ENCODE measurements around the gene CFAP54.

The CFAP54 gene

DNA sequence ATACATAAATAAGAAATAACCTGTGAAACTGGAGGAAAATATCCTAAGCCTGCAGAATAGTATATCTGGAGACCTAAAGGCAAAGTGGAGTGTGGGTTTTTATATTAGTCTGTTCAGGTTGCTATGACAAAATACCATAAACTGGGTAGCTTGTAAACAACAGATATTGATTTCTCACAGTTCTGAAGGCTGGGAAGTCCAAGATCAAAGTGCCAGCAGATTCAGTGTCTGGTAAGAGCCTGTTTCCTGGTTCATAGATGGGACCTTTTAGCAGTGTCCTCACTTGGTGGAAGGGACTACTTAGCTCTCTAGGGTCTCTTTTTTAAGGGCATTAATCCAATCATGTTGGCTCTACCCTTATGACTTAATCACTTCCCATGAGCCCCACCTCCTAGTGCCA, 392.2 kb downstream of the CFAP54 start:
- no peak for ATAC-seq (ENCODE audit: low read depth)
- Histone ChIP-seq H3K36me3 (ENCODE audit: low read depth) (no peaks in the 10 kb centered on the region), H3K9me3 (ENCODE audit: severe bottlenecking) (no peaks in the 10 kb centered on the region), H3K27ac (ENCODE audit: poor library complexity, severe bottlenecking) (no peak overlapping the region), H3K4me1 (ENCODE audit: insufficient read depth, poor library complexity, severe bottlenecking) (no peaks in the 10 kb centered on the region), H3K27me3 (ENCODE audit: insufficient read depth, poor library complexity, severe bottlenecking) (no peaks in the 10 kb centered on the region), H3K4me3 (ENCODE audit: severe bottlenecking) (no peak overlapping the region)
- DNase-seq (ENCODE audit: low spot score), result no peak
- TF ChIP-seq, protein P1, sequence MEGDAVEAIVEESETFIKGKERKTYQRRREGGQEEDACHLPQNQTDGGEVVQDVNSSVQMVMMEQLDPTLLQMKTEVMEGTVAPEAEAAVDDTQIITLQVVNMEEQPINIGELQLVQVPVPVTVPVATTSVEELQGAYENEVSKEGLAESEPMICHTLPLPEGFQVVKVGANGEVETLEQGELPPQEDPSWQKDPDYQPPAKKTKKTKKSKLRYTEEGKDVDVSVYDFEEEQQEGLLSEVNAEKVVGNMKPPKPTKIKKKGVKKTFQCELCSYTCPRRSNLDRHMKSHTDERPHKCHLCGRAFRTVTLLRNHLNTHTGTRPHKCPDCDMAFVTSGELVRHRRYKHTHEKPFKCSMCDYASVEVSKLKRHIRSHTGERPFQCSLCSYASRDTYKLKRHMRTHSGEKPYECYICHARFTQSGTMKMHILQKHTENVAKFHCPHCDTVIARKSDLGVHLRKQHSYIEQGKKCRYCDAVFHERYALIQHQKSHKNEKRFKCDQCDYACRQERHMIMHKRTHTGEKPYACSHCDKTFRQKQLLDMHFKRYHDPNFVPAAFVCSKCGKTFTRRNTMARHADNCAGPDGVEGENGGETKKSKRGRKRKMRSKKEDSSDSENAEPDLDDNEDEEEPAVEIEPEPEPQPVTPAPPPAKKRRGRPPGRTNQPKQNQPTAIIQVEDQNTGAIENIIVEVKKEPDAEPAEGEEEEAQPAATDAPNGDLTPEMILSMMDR (IDR thresholded peaks at IDR 0.05; ENCODE audit: poor library complexity, severe bottlenecking), result no peak

DNA sequence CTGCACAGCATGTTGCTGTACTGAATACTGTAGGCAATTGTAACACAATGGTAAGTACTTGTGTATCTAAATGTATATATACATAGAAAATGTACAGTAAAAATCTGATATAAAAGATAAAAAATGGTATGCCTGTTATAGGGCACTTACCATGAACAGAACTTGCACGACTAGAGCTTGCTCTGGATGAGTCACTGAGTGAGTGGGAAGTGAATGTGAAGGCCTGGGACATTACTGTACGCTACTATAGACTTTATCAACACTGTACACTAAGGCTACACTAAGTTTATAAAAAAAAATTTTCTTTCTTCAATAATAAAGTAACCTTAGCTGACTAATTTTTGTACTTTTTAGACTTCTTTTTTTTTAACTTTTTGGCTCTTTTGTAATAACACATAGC, 393.5 kb downstream of the CFAP54 start:
- DNase-seq (ENCODE audit: low spot score), result no peak

DNA sequence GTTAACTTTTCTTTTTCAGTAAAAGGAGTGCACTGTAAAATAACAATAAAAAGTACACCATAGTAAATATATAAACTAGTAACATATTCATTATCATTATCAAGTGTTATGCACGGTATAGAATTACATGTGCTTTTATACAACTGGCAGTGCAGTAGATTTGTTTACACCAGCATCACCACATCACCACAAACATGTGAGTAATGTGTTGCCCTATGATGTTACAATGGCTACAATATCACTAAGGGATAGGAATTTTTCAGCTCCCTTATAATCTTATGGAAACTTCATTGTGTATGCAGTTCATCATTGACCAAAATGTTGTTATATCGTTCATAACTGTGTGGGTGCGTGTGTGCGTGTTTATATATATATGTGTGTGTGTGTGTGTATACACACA, 394.2 kb downstream of the CFAP54 start:
- ATAC-seq (ENCODE audit: low read depth) (no peak), DNase-seq (ENCODE audit: low spot score) (no peak)
- H3K4me3 ChIP-seq (ENCODE audit: severe bottlenecking), result no peak overlapping the region
- H3K4me1 ChIP-seq (ENCODE audit: insufficient read depth, poor library complexity, severe bottlenecking), result no peaks in the 10 kb centered on the region
- no peak overlapping the region for H3K27ac ChIP-seq (ENCODE audit: poor library complexity, severe bottlenecking)
- no peaks in the 10 kb centered on the region for H3K36me3 ChIP-seq (ENCODE audit: low read depth)
- H3K27me3 ChIP-seq (ENCODE audit: insufficient read depth, poor library complexity, severe bottlenecking), result no peaks in the 10 kb centered on the region
- TF ChIP-seq, protein P1 (IDR thresholded peaks at IDR 0.05; ENCODE audit: poor library complexity, severe bottlenecking), result no peak
- no peaks in the 10 kb centered on the region for H3K9me3 ChIP-seq (ENCODE audit: severe bottlenecking)

More for the DNA sequence above, 393.5 kb downstream of the CFAP54 start:
- peak; percentile 89 for ATAC-seq (ENCODE audit: low read depth)
- Histone ChIP-seq H3K36me3 (ENCODE audit: low read depth) (no peaks in the 10 kb centered on the region), H3K4me3 (ENCODE audit: severe bottlenecking) (no peak overlapping the region), H3K4me1 (ENCODE audit: insufficient read depth, poor library complexity, severe bottlenecking) (no peaks in the 10 kb centered on the region), H3K9me3 (ENCODE audit: severe bottlenecking) (no peaks in the 10 kb centered on the region), H3K27ac (ENCODE audit: poor library complexity, severe bottlenecking) (no peak overlapping the region), H3K27me3 (ENCODE audit: insufficient read depth, poor library complexity, severe bottlenecking) (no peaks in the 10 kb centered on the region)
- TF ChIP-seq, protein P1 (IDR thresholded peaks at IDR 0.05; ENCODE audit: poor library complexity, severe bottlenecking), result no peak

DNA sequence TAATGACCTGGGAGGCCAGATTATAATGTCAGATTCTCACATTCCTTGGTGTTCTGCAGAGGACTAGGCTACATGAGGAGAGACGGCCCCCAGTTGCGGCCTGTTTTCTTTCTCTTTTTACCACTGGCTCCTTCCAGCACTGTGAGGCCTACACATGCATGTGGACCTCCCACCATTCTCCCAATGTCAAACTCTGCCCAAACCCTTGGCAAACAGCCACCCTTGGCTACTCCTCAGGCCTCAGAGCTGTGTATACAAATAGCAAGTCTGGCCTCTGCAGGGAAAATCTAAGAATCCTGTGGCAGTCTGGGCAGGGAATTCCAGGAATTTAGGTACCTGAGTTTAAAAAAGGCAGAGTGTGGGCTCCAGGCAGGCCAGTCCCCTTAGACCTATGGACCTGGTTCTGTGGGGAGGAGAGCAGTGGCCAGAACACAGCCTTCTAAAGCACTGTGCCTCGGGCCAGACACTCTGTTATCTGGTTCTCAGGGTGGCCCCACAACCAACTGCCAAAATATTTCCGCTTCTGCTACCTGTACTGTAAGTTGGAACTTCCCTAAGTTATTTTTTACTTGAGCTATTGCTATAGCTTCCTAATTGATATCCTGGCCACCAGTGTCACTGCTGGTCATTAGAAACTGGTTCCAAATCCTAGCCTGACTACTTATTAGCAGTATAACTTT, 397.8 kb downstream of the CFAP54 start:
- Histone ChIP-seq H3K36me3 (ENCODE audit: low read depth) (no peaks in the 10 kb centered on the region), H3K27ac (ENCODE audit: poor library complexity, severe bottlenecking) (no peak overlapping the region), H3K27me3 (ENCODE audit: insufficient read depth, poor library complexity, severe bottlenecking) (no peaks in the 10 kb centered on the region), H3K9me3 (ENCODE audit: severe bottlenecking) (no peaks in the 10 kb centered on the region), H3K4me3 (ENCODE audit: severe bottlenecking) (no peak overlapping the region), H3K4me1 (ENCODE audit: insufficient read depth, poor library complexity, severe bottlenecking) (peaks cover 26% of the 10 kb centered on the region)
- TF ChIP-seq, protein P1 (IDR thresholded peaks at IDR 0.05; ENCODE audit: poor library complexity, severe bottlenecking), result no peak
- DNase-seq (ENCODE audit: low spot score) (no peak), ATAC-seq (ENCODE audit: low read depth) (no peak)

DNA sequence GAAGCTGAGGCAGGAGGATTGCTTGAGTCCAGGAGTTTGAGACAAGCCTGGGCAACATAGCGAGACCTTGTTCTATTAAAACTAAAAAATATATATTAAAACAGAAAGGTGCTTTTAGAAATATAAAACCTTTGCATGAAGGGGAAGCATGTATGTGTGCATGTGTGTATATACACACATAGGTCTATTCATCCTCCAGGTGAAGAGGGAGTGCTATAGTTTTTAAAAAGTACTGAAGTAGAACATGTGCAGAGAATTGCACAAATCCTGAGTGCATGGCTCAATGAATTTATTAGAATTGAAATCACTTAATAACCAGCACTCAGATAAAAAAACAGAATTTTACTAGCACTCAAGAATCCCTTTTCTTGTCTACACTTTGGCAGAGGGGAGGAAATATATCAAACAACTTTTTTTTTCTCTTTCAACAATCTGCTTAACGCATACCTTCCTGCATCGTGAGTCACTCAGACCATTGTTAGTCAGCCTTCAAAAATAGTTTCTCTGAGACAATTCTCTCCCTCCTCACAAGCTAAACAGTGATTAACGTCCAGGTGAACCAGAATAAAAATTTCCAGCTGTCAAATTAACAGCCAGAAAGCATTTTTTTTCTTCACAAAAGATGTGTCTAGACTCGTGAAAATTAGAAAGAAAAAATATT, 400.0 kb downstream of the CFAP54 start:
- no peaks in the 10 kb centered on the region for H3K9me3 ChIP-seq (ENCODE audit: severe bottlenecking)
- H3K36me3 ChIP-seq (ENCODE audit: low read depth), result no peaks in the 10 kb centered on the region
- peak overlapping the region; percentile 85 for H3K27ac ChIP-seq (ENCODE audit: poor library complexity, severe bottlenecking)
- DNase-seq (ENCODE audit: low spot score) (no peak), ATAC-seq (ENCODE audit: low read depth) (peak; percentile 99)
- no peak overlapping the region for H3K4me3 ChIP-seq (ENCODE audit: severe bottlenecking)
- TF ChIP-seq, protein P1 (IDR thresholded peaks at IDR 0.05; ENCODE audit: poor library complexity, severe bottlenecking), result no peak
- peaks cover 28% of the 10 kb centered on the region for H3K4me1 ChIP-seq (ENCODE audit: insufficient read depth, poor library complexity, severe bottlenecking)
- no peaks in the 10 kb centered on the region for H3K27me3 ChIP-seq (ENCODE audit: insufficient read depth, poor library complexity, severe bottlenecking)
